Astrocyte of the cerebellum (primary cell): ENCODE measurements around the gene FSTL4.

ENCODE experiments used
- DNase-seq: peaks from one replicate; pipeline ENCODE4 v3.0.0-alpha.2; 2011; ENCODE audit warnings: low read depth
- H3K4me3 ChIP-seq: 2 replicates; pipeline ENCODE4 v1.5.1; 2011; ENCODE audit warnings: mild to moderate bottlenecking, low read depth, low read length, moderate library complexity
- in situ Hi-C: cut with HindIII; loops from 2 replicates; pipeline ENCODE4 v1.10.0; 2017; ENCODE audit warnings: low sequenced_read_pairs
- TF ChIP-seq, protein P1 (sequence below): IDR thresholded peaks from 2 replicates; pipeline ENCODE4 v1.5.1; 2012; ENCODE audit warnings: low read length, low read depth, moderate library complexity, mild to moderate bottlenecking; ENCODE audit errors: missing control alignments

Gene FSTL4

GRCh38 chr5:133432956-133433532 is 179.3 kb downstream of the FSTL4 start:
- H3K4me3 ChIP-seq = no peak overlapping the region
- in situ Hi-C loops = no loop called here
- TF ChIP-seq, protein P1, sequence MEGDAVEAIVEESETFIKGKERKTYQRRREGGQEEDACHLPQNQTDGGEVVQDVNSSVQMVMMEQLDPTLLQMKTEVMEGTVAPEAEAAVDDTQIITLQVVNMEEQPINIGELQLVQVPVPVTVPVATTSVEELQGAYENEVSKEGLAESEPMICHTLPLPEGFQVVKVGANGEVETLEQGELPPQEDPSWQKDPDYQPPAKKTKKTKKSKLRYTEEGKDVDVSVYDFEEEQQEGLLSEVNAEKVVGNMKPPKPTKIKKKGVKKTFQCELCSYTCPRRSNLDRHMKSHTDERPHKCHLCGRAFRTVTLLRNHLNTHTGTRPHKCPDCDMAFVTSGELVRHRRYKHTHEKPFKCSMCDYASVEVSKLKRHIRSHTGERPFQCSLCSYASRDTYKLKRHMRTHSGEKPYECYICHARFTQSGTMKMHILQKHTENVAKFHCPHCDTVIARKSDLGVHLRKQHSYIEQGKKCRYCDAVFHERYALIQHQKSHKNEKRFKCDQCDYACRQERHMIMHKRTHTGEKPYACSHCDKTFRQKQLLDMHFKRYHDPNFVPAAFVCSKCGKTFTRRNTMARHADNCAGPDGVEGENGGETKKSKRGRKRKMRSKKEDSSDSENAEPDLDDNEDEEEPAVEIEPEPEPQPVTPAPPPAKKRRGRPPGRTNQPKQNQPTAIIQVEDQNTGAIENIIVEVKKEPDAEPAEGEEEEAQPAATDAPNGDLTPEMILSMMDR = no peak
- no peak for DNase-seq

GRCh38 chr5:133431326-133431865 is 180.9 kb downstream of the FSTL4 start:
- DNase-seq = no peak
- in situ Hi-C loops = no loop called here
- TF ChIP-seq, protein P1 = no peak
- H3K4me3 ChIP-seq = no peak overlapping the region

DNA sequence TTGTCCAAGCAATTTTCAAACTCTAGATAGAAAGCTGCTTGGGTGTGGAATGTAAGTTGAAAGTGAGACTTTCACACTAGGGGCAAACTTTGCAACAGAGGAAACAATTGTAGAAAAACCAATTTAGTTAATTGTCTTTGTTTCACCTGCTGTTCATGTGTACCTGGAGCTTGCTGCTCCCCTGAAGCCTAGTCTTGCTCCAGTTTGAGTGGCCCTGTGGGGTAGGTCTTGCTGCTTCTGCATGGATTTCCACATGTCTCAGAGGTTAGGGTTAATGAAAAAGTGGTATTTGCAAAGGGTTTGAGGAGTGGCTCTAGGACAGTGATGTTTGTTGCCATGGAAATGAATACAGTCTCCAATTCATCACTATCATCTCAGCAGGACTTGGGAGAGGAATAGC is 182.2 kb downstream of the FSTL4 start:
- in situ Hi-C loops = no loop called here

GRCh38 chr5:133429046-133429445 is 183.3 kb downstream of the FSTL4 start:
- H3K4me3 ChIP-seq = no peak overlapping the region
- DNase-seq = no peak
- TF ChIP-seq, protein P1 = no peak
- in situ Hi-C loops = loop anchor here (5.0 kb wide), 1 partner anchor 52 kb away; no protein-coding TSS in a partner anchor

More for the DNA sequence above, 182.2 kb downstream of the FSTL4 start:
- DNase-seq = no peak
- TF ChIP-seq, protein P1 = no peak
- no peak overlapping the region for H3K4me3 ChIP-seq

DNA sequence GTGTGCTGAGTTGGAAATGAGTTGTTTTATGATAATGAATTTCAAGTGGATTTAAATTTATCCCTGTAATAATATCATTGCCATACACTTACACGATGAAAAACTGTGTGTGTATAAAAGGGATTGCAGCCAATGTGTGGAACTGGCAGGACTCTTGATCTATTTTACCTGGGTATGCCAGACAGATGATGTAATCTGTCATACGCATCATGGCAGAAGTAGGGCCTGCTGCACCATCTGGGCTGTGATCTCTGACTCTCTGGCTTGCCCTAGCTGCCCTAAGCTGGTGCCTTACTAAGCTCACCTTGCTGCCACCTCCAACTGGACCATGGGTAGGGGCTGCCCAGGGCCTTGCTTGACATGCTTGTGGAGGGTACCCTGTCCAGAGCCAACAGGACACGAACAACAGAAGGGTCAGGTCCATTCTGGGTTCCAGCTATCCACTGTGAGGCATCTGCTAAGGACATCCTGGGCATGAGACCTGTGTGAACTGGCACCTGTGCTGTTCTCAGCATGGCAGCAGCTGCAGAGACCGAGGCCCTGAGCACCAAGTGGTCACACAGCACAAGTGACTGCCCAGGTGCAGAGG is 184.2 kb downstream of the FSTL4 start:
- in situ Hi-C loops = loop anchor here (5.0 kb wide), 1 partner anchor 51 kb away; no protein-coding TSS in a partner anchor
- H3K4me3 ChIP-seq = no peak overlapping the region
- TF ChIP-seq, protein P1 = no peak
- no peak for DNase-seq

DNA sequence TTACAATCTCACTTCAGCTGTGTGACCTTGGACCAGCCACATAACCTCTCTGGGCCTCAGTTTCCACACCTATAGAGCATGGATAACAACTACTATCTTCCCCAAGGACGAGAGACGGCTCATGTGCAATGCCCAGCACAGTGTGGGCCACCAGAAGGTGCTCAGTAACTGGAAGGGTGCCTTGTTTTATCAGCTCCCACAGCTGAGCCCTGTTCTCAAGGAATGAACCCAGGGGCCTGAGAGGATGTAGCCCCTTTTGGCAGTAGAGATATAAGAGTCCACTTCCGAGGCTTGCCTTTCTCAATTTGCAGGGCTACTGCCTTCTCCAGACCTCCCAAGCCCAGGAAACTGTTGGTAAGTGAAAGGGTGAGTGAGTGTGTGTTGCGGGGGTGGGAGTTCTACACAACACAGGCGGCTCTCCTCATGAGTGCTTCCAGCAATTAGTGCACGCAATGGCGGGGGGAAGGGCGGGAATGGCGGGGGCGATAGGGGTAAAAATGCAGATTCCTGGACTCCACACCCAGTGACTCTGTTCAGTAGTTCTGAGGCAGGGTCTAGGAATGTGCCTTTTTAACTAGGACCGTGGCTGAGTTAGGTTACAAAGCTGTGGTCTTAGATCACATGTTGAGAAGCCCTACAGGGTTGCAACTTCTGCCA is 185.1 kb downstream of the FSTL4 start:
- no peak for DNase-seq
- in situ Hi-C loops = loop anchor here (5.0 kb wide), 1 partner anchor 50 kb away; no protein-coding TSS in a partner anchor
- H3K4me3 ChIP-seq = no peak overlapping the region
- TF ChIP-seq, protein P1 = no peak
